ENCODE data around the gene NES.

Gene NES

GRCh38 chr1:156676820-156677615, at the start of gene NES:
Gene NES, minus strand, starts transcription at chr1:156677407. Its CDS starts 143 bp downstream, at chr1:156677264.
- DNase-seq (ENCODE audit: low read depth in 2 of 2) = no peak

- peak in 1 of 2 donors; percentile 30 for DNase-seq (ENCODE audit: low read depth in 2 of 2)
Measured at GRCh38 chr1:156726549-156727226, 49.5 kb upstream of the NES start.

GRCh38 chr1:156725683-156726280, 48.6 kb upstream of the NES start:
- peak; percentile 57 to 59 for DNase-seq (ENCODE audit: low read depth in 2 of 2)

GRCh38 chr1:156721535-156721934, 44.3 kb upstream of the NES start:
- no peak for DNase-seq (ENCODE audit: low read depth in 2 of 2)

GRCh38 chr1:156721131-156721530, 43.9 kb upstream of the NES start:
- no peak for DNase-seq (ENCODE audit: low read depth in 2 of 2)

GRCh38 chr1:156717351-156717750, 40.1 kb upstream of the NES start:
- no peak for DNase-seq (ENCODE audit: low read depth in 2 of 2)

GRCh38 chr1:156714830-156715229, 37.6 kb upstream of the NES start:
- DNase-seq (ENCODE audit: low read depth in 2 of 2) = no peak

GRCh38 chr1:156712626-156713025, 35.4 kb upstream of the NES start:
- DNase-seq (ENCODE audit: low read depth in 2 of 2) = no peak

GRCh38 chr1:156711011-156711817, 34.0 kb upstream of the NES start:
- DNase-seq (ENCODE audit: low read depth in 2 of 2) = no peak

GRCh38 chr1:156709757-156710489, 32.7 kb upstream of the NES start:
- DNase-seq (ENCODE audit: low read depth in 2 of 2) = no peak

GRCh38 chr1:156709031-156709430, 31.8 kb upstream of the NES start:
- no peak for DNase-seq (ENCODE audit: low read depth in 2 of 2)

- no peak for DNase-seq (ENCODE audit: low read depth in 2 of 2)
Measured at GRCh38 chr1:156708218-156708661, 31.0 kb upstream of the NES start.

GRCh38 chr1:156707417-156708217, 30.4 kb upstream of the NES start:
- no peak for DNase-seq (ENCODE audit: low read depth in 2 of 2)

- no peak for DNase-seq (ENCODE audit: low read depth in 2 of 2)
Measured at GRCh38 chr1:156706657-156707416, 29.6 kb upstream of the NES start.

GRCh38 chr1:156705918-156706656, 28.9 kb upstream of the NES start:
- peak; percentile 34 to 50 for DNase-seq (ENCODE audit: low read depth in 2 of 2)

- DNase-seq (ENCODE audit: low read depth in 2 of 2) = peak in 1 of 2 donors; percentile 4
Measured at GRCh38 chr1:156705321-156705917, 28.2 kb upstream of the NES start, which contains the start of gene CRABP2. Gene CRABP2, minus strand, starts transcription at chr1:156705583. Its CDS starts 137 bp downstream, at chr1:156705446.

GRCh38 chr1:156704930-156705320, 27.7 kb upstream of the NES start:
- no peak for DNase-seq (ENCODE audit: low read depth in 2 of 2)

GRCh38 chr1:156704166-156704711, 27.0 kb upstream of the NES start:
- no peak for DNase-seq (ENCODE audit: low read depth in 2 of 2)

All from stimulated activated CD8-positive, alpha-beta memory T cell treated with anti-CD3 and anti-CD28 coated beads, Interleukin-2, amount 100 ng/mL, for 1 hour (primary cell).